ENCODE results near the gene DLEC1. TPM values are rescaled to one million over a fixed set of nuclear protein-coding genes. Genes with fewer than 3 reads are reported as not detected.
"Not testable (repeated sequence)": the region's sequence is repeated elsewhere in the genome, so short reads cannot be mapped to it uniquely, and the experiment has no call there.

The DLEC1 gene
- total RNA-seq, 1 experiment from 2014 or later = 0.58 TPM

DNA sequence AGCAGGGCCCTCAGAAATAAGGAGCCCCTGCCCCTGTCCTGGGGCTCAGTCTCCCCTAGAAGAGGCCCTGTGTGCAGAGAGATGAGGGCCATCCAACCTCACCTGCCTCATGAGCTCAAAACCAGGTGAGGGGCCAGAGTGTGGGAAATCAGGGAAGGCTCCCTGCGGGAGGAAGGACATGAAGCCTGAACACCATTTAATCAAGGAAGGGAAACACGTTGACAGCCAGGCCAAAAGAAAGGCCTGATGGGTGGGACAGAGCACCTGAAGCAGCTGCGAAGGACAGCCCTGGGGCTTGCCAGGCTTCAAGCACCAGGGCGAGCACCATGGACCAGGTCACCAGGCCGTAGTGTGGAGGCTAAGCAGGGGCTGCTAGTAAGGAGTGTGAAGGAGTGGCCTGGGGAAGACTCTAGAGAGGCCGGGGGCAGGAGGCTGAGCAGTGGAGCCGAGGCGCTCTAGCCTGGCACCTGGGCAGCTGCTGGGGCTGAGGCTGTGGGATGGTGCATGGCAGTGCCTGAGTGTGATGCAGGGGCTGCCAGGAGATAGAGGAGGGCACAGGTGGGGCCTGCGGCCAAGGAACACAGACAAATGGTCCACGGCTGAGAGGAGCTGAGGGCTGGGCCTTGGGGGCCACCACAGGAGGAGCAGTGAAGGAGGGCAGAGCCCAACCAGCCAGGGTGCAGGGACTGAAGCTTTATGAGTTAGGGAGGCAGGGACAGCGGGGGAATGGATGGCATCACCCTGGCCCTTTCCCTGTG is 81.9 kb downstream of the DLEC1 start:
- no peak for DNase-seq (ENCODE audit: low spot score)

- DNase-seq (ENCODE audit: low spot score) = no peak
Observed at GRCh38 chr3:38121451-38121831, 82.4 kb downstream of the DLEC1 start.

- DNase-seq (ENCODE audit: low spot score) = no peak
Observed at GRCh38 chr3:38121832-38122461, 82.9 kb downstream of the DLEC1 start.

- DNase-seq (ENCODE audit: low spot score) = no peak
Observed at GRCh38 chr3:38122712-38123290, 83.8 kb downstream of the DLEC1 start.

DNA sequence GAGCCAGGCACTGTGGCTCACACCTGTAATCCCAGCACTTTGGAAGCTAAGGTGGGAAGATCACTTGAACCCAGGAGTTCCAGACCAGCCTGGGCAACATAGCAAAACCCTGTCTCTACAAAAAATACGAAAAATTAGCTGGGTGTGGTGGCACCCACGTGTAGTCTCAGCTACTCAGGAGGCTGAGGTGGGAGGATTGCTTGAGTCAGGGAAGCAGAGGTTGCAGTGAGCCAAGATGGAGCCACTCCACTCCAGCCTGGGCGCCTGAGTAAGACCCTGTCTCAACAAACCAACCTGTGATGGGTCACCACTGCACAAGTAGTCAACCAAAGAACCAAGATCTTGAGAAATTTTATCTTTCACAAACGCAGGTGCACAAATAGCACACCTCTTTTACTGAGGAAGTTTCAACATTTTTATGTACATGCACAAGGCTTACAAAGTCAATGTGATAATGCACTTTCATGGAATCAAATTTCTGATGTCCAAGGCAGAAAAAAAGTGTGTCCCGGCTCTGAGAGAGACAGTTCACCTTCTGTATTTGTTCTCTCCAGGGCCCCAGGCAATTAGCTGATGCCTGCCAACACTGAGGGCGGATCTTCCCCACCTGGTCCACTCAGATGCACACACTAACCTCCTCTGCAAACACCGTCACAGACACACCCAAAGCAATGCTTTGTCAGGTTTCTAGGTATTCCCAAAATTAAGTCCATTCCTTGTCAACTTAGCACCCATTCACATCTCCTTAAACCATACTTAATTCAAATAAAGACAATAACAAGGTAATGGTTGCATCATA is 85.5 kb downstream of the DLEC1 start:
- no peak for DNase-seq (ENCODE audit: low spot score)

- no peak for DNase-seq (ENCODE audit: low spot score)
Observed at GRCh38 chr3:38125305-38126120, 86.5 kb downstream of the DLEC1 start.

DNA sequence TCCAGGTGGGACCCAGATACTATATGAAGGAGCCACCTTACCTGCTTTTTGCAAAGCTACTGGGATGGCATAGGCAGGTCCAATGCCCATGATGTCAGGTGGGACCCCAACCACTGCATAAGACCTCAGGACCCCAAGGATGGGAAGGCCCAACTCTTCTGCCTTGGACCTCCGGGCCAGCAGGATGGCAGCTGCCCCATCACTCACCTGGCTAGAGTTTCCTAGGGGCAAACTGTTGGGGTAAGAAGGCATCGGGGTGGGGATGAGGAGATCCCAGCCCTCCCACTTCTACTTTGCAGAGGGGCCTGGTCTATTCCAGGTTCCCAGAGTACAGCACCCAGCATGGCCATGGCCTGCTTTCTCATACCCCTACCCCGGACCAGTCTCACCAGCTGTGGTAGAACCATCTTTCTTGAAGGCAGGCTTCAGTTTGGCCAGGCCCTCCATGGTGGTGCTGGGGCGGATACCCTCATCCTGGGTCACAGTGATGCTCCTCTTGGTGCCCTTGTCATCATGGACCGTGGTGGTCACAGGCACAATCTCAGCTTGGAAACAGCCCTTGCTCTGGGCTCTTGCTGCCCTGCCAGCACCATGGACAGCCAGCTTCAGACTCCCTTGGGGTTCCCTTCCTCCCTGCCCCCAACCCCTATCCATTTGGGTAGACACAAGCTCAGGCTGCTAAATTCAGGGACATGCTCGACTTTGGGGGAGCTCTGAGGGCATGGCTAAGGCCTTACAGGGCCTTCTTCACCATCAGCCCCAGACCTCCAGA is 87.3 kb downstream of the DLEC1 start:
- no peak for DNase-seq (ENCODE audit: low spot score)

DNA sequence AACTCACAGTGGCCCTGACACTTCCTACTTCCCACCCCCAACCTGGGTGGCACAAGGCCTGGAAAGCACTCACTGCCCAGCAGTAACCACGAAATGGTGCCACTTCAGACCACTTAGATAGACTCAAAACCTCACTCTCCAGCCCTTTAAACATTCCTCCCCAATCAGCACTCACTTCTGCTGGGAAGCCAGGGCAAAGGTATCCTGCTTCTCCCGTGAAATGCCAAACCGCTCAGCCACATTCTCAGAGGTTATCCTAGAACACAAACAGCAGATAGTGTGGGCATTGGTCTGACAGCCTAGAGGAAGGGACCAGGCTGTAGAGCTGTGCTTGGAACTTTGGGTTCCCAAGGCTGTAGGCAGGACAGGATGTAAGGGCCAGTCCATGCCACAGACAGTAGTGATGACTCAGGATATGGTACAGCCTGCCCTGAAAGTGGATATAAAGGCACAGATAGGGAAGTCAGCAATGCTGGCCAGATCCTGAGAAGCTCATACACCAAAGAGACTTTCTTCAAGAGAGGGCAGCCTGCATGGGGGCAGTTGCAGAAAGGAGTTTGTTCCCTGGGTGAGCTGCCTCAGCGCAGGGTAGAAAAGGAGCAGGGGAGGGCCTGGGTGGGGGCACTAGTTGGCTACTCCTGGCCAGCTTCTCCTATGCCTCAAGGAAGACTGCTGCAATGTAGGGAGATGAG is 88.7 kb downstream of the DLEC1 start:
- DNase-seq (ENCODE audit: low spot score) = no peak

- DNase-seq (ENCODE audit: low spot score) = no peak
Observed at GRCh38 chr3:38128303-38128655, 89.3 kb downstream of the DLEC1 start.

DNA sequence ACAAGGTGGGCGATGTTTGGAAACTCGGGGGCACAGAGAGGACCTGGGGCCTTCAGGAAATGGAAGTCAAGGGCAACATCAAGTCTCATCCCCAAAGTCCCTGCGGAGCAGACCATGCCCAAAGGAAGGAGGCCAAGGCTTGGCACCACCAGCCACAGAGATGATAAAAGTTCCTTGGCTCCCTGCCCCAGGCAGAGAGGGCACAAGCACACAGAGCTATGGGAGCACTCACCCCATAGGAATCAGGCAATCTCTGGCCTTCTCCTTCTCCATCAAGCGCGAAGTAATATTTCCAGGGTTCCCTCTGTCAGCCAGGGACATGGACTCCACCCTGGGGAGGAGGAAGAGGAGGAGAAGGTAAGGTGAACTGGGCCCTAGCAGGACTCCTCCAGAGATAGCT is 90.0 kb downstream of the DLEC1 start:
- DNase-seq (ENCODE audit: low spot score) = no peak

- no peak for DNase-seq (ENCODE audit: low spot score)
Observed at GRCh38 chr3:38130631-38131065, 91.6 kb downstream of the DLEC1 start.

DNA sequence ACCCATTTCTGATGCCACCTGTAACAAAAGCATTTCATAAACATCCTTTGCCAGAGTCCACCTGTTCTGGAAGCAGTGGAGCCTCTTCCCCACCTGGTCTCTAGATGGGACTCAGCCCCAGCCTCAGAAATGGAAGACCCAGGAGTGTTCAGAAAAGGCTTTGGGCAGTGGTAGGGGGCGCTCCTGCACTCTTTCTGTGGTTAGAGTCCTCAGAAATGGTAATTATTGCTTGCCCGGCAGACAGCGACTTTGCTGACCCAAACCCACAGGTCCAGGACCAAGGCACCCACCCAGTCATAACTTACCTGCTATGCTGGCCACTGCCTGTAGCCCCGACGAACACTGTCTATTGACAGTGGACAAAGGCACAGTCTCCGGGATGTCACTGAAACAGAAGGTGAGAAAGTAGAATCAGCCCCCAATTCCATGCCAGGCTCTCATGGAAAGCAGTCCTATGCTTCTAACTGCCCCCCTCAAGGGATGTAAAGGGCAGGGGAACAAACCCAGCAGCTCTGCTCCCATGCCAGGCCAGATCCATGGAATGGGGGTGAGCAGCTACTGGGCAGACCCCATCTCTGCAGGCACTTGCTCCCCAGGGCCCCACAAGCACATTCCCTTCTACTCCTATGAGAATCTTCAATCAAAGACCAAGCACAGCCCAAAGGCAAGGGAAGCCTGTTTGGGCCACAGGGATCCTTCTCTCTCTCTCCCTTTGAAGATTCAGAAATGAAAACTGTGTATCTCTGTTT is 92.8 kb downstream of the DLEC1 start:
- no peak for DNase-seq (ENCODE audit: low spot score)

GRCh38 chr3:38133209-38133556 is 94.2 kb downstream of the DLEC1 start:
- DNase-seq (ENCODE audit: low spot score) = no peak

- peak; percentile 86 for DNase-seq (ENCODE audit: low spot score)
Observed at GRCh38 chr3:38133557-38134405, 94.8 kb downstream of the DLEC1 start.

GRCh38 chr3:38134517-38135143 is 95.6 kb downstream of the DLEC1 start:
- DNase-seq (ENCODE audit: low spot score) = not testable (repeated sequence)

GRCh38 chr3:38135621-38136277 is 96.7 kb downstream of the DLEC1 start:
- DNase-seq (ENCODE audit: low spot score) = not testable (repeated sequence)

DNA sequence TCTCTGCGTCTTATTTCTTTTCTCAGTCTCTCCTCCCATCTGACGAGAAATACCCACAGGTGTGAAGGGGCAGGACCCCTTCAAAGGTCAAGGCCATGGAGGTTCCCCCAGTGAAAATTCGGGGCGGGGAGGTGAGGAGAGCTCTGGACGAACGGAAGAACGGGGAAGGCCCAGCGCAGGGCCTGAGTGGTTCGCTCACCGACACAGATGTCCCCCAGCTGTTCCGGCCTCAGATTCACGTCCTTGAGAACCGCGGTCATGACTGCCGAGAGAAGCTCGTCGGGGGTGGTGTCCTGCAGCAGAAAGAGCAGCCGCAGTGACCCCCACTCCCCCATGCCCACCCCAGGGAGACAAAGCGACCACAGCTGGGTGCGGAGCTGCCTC is 97.4 kb downstream of the DLEC1 start:
- no peak for DNase-seq (ENCODE audit: low spot score)
